Measurements from ENCODE around the gene TEX14. TPM values are rescaled to one million over a fixed set of nuclear protein-coding genes. Genes with fewer than 3 reads are reported as not detected.

TEX14 gene
- total RNA-seq, 1 experiment from 2014 or later, result 0.89 TPM

GRCh38 chr17:58557981-58558380 lies 133.9 kb downstream of the TEX14 start:
- H3K9ac ChIP-seq (ENCODE audit: low read length), result no peak overlapping the region
- H3K9me2 ChIP-seq (ENCODE audit: insufficient read depth), result no peaks in the 10 kb centered on the region
- no peak overlapping the region for H2AFZ ChIP-seq (ENCODE audit: low read depth, low read length, poor library complexity, severe bottlenecking)
- ATAC-seq (no peak), DNase-seq (ENCODE audit: low read depth, low spot score) (no peak)
- no peak overlapping the region for H3K4me3 ChIP-seq (replicated peaks in 1 of 2; ENCODE audit: low read depth in 1 of 2, low read length in 2 of 2)
- H3K9me3 ChIP-seq (ENCODE audit: control insufficient read depth in 1 of 2, insufficient read depth in 1 of 2, low read depth in 1 of 2, low read length in 2 of 2), result no peaks in the 10 kb centered on the region
- no peaks in the 10 kb centered on the region for H3K79me2 ChIP-seq (ENCODE audit: insufficient read depth, low read length)
- no peaks in the 10 kb centered on the region for H3K36me3 ChIP-seq (ENCODE audit: control insufficient read depth in 1 of 2, insufficient read depth in 2 of 2, low read length in 2 of 2)
- no peak overlapping the region for H3K27ac ChIP-seq (ENCODE audit: low read depth, low read length)
- ChIA-PET RAD21 (ENCODE audit: low non-redundant PET in 1 of 2, low total read pairs in 2 of 2, uncharacterized antibody in 2 of 2, unreplicated experiment in 2 of 2) (no interaction called here), POLR2A (interaction anchor here (1.2 kb wide), 1 partner anchor 73 kb away, joined by 3 read pairs; no protein-coding TSS in a partner anchor), CTCF (interaction anchor here (1.2 kb wide), 1 partner anchor 17 kb away, joined by 5 read pairs; no protein-coding TSS in a partner anchor)
- no peaks in the 10 kb centered on the region for H4K20me1 ChIP-seq (ENCODE audit: insufficient read depth)
- H3K27me3 ChIP-seq (ENCODE audit: insufficient read depth, low read length), result no peaks in the 10 kb centered on the region
- BruUV-seq (replicated peaks), result no TSS peak
- no peaks in the 10 kb centered on the region for H3K4me1 ChIP-seq (ENCODE audit: control insufficient read depth in 1 of 2, insufficient read depth in 2 of 2, low read length in 2 of 2)
- intact Hi-C loops (cut with micrococcal nuclease), result no loop called here
- TF ChIP-seq JUND (IDR thresholded peaks at IDR 0.05), result no peak
- TF ChIP-seq TCF7L2 (IDR thresholded peaks at IDR 0.05; ENCODE audit: borderline replicate concordance, extremely low read depth, insufficient read depth, insufficient read length), result no peak
- TF ChIP-seq ZFX (IDR thresholded peaks at IDR 0.05), result no peak
- TF ChIP-seq YY1 (IDR thresholded peaks at IDR 0.05; ENCODE audit: extremely low read depth, insufficient replicate concordance, low read depth, low read length), result no peak
- TF ChIP-seq REST (IDR thresholded peaks at IDR 0.05; ENCODE audit: low read depth), result no peak
- no peak for TF ChIP-seq SIN3A (IDR thresholded peaks at IDR 0.05; ENCODE audit: low read depth)
- no peak for TF ChIP-seq ZNF274 (IDR thresholded peaks at IDR 0.05; ENCODE audit: low read depth, low read length)
- no peak for TF ChIP-seq MAX (IDR thresholded peaks at IDR 0.05)
- TF ChIP-seq POLR2AphosphoS5 (IDR thresholded peaks at IDR 0.05; ENCODE audit: low read depth, low read length), result no peak
- TF ChIP-seq EZH2phosphoT487 (IDR thresholded peaks at IDR 0.05; ENCODE audit: borderline replicate concordance), result no peak
- no peak for TF ChIP-seq CEBPB (IDR thresholded peaks at IDR 0.05; ENCODE audit: low read depth)
- no peak for TF ChIP-seq FOSL1 (IDR thresholded peaks at IDR 0.05; ENCODE audit: low read depth)
- TF ChIP-seq SRF (IDR thresholded peaks at IDR 0.05; ENCODE audit: low read depth), result no peak
- TF ChIP-seq EGR1 (IDR thresholded peaks at IDR 0.05; ENCODE audit: low read depth), result no peak
- no peak for TF ChIP-seq EZH2 (IDR thresholded peaks at IDR 0.05)
- TF ChIP-seq ATF3 (IDR thresholded peaks at IDR 0.05), result no peak
- TF ChIP-seq ZBTB33 (IDR thresholded peaks at IDR 0.05; ENCODE audit: extremely low read depth, insufficient replicate concordance, low read length), result no peak
- TF ChIP-seq RAD21 (IDR thresholded peaks at IDR 0.05; ENCODE audit: low read depth), result no peak
- H3K4me2 ChIP-seq (ENCODE audit: low read length), result no peak overlapping the region
